ENCODE measurements around the gene PTDSS2.

The PTDSS2 gene

DNA sequence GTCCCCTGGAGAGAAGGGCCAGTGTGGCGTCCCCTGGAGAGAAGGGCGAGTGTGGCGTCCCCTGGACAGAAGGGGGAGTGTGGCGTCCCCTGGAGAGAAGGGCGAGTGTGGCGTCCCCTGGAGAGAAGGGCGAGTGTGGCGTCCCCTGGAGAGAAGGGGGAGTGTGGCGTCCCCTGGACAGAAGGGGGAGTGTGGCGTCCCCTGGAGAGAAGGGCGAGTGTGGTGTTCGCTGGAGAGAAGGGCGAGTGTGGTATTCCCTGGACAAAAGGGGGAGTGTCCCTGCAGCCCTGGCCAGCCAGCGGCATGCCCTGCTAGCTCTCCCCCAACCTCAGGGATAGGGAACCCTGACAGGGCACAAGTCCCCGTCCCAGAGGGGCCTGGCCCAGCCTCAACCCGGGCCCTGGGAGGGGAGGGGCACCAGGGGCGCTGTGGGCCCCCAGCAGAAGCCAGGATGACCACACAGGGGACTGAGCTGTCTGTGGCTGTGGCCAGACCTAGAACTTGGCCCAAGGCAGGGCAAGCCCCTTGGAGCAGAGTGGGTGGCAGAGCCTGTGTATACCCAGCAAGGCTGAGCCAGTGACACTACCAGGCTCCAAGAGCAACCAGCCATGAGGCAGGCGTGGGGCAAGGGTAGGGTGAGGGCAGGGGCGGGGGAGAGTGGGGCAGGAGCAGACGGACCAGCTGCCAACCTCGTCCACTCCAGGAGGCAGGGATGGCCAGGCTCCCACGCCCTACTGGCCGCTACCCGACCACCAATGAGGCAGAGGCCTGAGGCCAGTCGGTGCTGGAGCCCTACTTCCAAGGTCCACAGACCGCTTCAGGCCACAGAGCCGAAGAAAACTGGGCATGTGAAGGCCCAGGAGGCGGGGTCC lies 81.1 kb downstream of the PTDSS2 start:
- DNase-seq (ENCODE audit: low read depth, low spot score): no peak

DNA sequence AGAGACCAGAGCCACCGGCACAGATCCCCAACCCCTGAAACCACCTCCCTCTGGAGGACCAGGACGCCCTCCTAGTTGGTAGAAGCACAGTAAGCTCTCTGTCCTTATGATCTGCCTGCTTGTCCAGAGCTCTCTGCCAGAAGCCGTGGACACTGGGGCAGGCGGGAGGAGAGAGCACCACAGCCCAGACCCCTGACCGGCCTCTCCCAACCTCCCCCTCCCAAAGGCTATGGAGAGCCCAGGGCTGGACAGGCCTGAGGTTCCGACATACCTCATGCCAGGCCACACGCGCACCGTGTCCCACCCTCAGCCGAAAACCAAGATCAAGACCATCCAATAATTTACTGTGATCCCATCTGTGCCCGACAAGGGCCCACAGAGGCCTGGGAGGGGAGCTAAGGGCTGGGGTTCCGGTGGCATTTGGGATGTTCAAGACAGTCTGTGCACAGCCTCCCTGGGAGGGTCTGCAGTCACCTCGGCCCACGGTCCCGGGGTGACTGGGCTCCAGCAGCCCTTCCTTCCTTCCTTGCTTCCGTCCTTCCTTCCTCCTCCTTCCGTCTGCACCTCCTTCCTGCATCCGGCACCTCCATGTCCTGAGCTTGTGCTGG lies 81.9 kb downstream of the PTDSS2 start:
- DNase-seq (ENCODE audit: low read depth, low spot score): no peak

DNA sequence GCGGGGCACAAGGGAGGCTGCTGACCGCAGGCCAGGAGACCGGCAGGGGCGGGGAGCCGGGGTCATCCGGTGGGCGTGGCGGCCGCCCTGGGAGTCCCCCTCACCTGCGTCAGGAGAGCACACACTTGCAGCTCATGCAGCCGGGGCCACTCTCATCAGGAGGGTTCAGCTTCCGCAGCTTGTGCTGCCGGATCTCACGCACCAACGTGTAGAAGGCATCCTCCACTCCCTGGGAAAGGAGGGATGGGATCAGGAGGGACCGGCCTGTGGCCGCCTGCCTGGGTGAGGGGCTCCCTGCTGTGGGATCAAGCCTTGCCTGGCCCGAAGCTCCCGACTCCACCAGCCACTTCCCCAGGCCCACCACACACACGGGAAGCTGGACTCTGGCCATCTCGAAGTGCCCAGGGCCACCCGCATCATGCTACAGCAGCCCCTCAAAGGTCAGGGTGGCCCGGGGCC lies 82.5 kb downstream of the PTDSS2 start:
- no peak for DNase-seq (ENCODE audit: low read depth, low spot score)

DNA sequence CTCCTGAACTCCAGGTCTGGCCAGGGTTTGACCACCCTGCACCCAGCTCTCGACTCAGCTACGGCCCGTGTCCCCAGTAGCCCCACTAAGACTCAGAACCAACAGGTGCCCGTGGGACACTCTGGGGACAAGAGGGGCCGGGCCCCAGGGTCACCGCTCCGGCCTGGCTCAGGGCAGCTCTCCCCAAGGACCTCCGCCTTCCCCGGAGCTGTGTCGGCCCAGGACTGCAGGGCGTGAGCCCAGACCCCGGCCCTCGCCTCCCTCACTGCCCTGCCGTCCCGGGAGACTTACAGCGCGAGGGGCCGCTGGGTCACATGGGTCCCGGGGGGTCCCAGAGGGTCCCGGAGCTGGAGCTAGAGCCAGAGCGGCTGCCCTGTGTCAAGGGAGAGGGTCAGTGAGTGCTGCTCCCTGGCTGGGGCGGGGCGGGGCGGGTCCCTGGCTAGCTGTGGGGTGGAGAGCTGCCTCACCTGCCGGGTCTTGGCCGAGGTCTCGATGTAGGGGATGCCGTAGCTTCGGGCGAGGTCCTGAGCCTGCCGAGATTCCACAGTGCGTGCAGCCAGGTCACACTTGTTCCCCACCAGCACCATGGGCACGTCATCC lies 83.0 kb downstream of the PTDSS2 start:
- no peak for DNase-seq (ENCODE audit: low read depth, low spot score)

DNA sequence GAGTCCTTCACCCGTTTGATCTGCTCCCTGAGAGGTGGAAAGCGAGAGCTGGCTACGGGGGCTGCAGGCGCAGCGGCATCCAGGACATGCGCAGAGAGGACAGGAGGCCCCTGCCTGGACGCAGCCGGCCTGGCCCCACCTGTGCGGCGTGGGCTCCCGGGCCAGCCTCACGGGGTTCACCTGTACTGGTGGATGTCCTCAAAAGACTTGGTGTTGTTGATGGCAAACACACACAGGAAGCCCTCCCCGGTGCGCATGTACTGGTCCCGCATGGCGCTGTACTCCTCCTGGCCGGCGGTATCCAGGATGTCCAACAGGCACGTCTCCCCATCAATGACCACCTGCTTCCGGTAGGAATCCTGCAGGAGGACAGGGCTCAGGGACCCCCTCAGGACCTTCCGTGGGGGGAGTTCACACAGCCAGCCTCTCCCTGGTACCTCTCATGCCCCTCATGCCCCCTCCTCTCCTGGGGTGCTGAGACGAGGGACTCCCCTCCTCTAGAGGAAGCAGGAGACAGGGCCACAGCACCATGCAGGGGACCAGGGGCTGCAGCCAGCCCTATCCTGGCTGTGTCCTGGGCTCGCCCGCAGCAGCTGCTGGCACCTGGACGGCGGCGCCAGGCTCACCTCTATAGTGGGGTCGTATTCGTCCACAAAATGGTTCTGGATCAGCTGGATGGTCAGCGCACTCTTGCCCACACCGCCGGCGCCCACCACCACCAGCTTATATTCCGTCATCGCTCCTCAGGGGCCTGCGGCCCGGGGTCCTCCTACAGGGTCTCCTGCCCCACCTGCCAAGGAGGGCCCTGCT lies 83.7 kb downstream of the PTDSS2 start:
- DNase-seq (ENCODE audit: low read depth, low spot score): no peak

DNA sequence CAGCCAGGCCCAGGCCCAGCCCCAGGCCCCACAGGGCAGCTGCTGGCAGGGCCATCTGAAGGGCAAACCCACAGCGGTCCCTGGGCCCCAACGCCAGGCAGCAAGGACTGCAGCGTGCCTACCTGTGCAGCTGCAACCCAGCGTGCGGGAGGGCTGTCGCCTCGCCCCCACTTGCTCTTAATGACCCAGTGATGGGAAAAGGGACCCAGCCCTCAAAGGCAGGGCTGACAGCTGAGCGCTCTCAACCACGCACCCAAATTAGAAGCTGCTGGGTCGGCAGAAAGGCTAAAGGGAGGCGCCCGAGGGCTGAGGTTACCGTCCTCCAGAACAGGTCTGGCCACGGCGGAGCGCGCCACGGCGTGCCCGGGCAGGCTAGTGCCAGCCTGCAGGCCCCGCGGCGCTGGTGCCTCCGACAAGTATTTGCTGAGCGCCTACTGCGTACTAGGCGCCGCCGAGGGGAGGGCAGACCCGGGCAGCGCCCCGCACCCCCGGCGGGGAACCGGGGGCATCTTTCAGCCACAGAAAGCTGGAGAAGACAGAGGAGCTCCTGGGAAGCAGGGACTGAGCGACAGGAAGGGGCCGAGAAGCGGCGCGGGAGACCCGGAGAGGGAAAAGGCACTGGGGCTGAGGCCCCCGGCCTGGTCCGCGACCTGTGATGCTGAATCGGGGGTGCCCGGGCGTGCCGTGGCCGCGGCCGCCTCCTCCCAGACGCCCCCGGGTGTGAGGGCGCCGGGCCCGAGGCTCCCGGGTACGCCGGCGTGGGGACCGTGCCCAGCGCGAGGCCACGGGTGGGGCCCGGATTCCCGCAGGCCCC lies 84.5 kb downstream of the PTDSS2 start:
- DNase-seq (ENCODE audit: low read depth, low spot score): peak; percentile 61

DNA sequence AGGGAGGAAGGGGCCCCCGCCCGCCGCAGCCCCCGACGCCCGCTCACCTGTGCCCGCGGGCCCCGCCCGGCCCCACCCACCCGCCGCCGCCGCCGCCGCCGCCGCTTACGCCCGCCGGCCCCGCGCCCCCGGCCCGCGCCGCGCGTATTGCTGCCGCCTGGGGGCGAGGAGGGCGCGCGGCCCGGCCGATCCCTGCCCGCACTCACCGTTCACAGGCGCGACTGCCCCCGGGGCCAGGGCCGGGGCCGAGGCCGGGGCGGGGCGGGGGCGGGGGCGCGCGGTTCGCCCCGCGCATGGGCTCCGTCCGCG lies 85.1 kb downstream of the PTDSS2 start:
- no peak for DNase-seq (ENCODE audit: low read depth, low spot score)

DNA sequence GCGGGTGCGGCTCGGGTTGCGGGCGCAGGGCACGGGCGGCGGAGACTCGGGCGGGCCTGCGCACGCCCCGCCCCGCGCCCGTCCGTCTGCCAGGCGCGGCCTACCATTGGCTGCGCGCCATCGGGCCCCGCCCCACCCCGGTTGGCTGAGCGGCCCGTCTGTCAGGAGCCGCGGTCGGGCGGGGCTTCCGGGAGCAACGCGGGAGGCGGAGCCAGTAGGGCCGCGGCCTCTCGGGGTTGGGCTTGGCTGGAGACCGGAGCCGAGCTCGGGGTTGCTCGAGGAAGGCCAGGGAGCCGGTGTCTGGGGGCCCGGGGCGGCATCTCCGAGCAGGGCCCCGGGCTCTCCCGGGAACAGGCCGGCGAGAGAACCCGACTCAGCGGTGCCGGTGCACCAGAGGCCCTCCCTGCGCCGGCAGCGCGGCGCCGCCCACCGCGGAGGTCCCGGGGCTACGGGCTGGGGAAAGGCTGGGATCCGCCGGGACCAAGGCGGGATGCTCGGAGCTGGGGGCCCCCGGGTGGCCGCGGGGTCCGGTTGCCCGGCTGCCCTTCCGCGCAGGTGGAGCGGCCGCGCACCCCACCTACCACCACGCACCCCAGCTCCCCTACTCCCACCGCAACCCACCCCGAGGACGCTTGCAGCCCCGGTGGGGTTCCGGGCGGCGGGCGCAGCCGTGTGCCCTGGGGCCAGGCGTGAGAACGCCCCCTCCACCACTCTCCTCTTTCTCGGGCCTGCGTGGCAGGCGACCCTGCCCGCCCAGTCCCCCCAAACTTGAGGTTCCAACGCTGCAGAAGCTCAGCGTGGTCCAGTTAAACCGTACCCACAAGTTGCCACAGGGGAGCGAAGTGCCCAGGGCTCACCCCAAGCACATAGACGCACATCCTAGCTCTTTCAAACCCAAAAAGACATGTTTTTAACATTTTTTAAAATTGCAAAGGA lies 85.7 kb downstream of the PTDSS2 start, which contains the start of gene HRAS:
Gene HRAS (minus strand): TSS at position 58 of the 936 bp plus-strand sequence.
- peak; percentile 99 for DNase-seq (ENCODE audit: low read depth, low spot score)

DNA sequence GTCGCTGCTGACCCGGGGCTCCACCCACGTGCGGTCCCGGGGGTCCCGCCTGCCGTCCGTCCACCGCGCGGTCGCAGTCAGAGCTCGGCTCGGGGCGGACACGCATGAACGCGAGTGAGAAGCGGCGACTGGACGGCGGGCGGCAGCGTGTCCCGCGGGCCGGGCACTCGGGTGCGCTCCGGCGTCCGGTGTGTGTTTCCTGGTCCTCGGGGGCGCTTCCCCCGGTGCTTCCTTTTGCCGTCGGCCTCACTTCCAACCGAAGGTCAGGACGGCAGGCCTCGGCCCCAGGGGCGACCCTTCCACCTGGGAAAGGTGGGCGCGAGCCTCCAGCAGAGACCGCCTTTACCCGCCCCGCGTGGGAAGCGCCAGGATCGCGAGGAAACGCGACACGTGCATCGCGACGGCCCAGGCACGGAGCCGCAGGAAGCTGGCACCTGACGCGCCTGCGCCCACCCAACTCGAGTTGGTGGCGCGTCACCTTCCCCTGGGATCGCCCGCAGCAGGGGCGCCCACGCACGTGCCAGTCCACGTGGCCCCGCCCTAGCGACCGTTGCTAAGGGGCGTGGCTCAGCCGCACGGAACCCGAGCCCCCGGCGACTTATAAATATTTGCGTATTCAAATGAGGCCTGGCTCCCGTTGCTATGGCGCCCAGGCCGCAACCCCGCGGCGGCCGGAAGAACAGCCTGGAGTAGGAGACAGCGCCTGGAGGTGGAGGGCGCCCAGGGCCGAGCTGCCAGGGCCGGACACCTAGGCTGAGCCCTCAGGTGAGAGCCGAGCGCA lies 87.0 kb downstream of the PTDSS2 start, which contains the start of gene LRRC56:
Gene LRRC56 (plus strand): TSS at position 687 of the 781 bp plus-strand sequence. CDS start 3,158 bp downstream, outside the sequence.
- peak; percentile 90 for DNase-seq (ENCODE audit: low read depth, low spot score)

DNA sequence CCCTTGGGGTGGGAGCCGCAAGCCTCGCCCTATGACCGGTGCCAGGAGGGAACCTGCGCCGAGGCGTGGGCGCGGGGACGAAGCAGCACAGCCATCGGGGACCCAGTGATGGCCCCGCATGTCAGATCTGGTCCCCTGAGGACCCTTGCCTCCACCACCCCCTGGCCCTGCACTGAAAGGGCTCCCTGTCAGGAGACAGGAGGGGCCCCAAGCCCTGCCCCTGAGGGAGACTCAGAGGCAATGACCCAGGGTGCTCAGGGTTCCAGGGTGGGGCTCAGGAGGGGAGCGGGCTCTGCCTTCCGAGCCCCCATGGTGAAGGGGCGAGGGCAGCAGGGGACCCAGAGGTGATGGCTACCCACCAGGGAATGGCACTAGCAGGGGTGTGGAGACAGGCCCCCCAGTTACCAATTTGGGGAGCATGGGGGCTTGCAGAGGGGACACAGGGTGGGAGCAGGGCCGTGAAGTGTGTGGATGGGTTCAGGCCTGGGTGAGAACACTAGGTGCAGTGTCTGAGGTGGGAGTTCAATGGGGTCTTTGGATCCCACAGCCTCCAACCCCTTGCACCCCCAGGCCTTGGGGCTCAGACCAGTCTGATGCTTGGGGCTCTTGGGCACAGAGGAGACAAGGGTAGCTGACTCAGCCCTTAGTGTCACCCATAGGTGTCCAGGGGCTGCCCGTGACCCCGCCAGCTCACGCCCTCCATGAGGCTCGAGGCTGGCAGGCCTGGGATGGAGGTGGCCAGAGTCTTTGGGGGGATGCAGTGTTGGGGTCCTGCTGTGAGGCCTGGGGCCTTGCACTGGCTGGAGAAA lies 87.7 kb downstream of the PTDSS2 start:
- DNase-seq (ENCODE audit: low read depth, low spot score): no peak

DNA sequence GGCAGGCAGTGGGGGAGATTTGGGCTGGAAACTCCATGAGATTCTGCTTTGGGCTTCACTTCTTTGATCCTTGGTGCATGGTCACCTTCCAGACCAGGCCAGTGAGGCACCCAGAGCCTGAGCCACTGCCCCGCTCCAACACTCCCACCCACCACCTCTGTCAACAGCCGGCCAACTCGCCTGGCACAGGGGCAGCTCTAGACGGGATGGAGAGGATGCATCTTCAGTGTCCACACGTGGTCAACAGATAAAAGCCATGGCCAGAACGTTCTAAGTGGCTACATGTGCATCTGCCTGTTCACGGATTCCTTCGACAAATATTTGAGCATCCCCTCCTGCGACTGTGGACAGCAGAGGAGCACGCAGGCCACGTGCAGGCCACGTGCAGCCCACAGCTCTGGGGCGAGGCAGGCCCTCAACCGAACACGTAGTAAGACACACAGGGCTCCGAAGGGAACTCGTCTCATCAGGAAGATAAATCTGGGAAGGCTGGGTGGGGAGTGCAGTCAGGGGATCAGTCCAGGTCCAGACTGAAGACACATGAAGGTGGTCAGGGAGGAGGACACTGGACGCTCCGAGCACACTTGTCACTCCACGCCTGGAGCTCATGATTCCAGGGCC lies 88.5 kb downstream of the PTDSS2 start:
- DNase-seq (ENCODE audit: low read depth, low spot score): no peak

DNA sequence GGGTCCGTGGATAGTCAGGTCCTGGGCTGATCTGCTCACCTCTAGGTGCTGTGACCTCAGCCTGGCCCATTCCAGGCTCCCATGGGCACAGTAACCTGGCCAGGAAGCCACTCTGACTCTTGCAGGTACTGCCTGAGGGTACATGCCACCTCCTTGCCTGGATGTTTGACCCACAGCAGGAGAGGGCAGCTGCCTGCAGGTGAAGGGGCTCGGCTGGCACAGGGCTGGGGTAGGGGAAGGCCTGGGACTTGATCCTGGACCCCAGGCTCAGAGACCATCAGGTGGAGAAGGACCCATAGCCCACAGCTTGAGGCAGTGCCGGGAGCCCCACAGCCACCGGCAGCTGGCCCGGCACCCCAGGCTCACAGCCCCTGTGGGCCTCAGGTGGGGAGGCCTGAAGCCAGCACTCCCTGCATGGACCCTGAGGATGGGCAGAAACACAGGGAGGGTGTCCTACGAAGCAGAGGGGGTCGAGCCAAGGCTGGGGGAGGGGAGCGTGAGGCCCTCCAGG lies 89.9 kb downstream of the PTDSS2 start:
- no peak for DNase-seq (ENCODE audit: low read depth, low spot score)
